K562 (cell line): ENCODE results near the gene CLDN15. TPM values are rescaled to one million over a fixed set of nuclear protein-coding genes. Genes with fewer than 3 reads are reported as not detected.
A peak's percentile ranks its signal among the peaks of the same experiment; 100 is the strongest.

Experiments used
- ATF2 ChIP-seq: sonication (generic); formaldehyde crosslinking; IDR thresholded peaks from 2 replicates; pipeline ENCODE4 v1.8.1; 2022; ENCODE audit warnings: missing genetic modification reagents
- BACH1 ChIP-seq: fragments of 200-800 bp; sonication (Bioruptor generic); IDR thresholded peaks from 2 replicates; pipeline ENCODE4 v1.6.1; 2016; ENCODE audit warnings: missing genetic modification characterization, missing compliant biosample characterization
- CBX1 ChIP-seq: sonication (generic); IDR thresholded peaks from 2 replicates; pipeline ENCODE4 v1.6.1; 2016; ENCODE audit warnings: antibody characterized with exemption, low read depth, mild to moderate bottlenecking
- HMGXB4 ChIP-seq: sonication (generic); formaldehyde crosslinking; IDR thresholded peaks from 2 replicates; pipeline ENCODE4 v1.8.1; 2023; ENCODE audit warnings: mild to moderate bottlenecking, missing genetic modification reagents
- IRF2 ChIP-seq: sonication (generic); formaldehyde crosslinking; IDR thresholded peaks from 2 replicates; pipeline ENCODE4 v1.8.1; 2022; ENCODE audit warnings: mild to moderate bottlenecking, missing genetic modification reagents
- MBD1 ChIP-seq: fragments of 250-450 bp; sonication (Bioruptor Pico); IDR thresholded peaks from 2 replicates; pipeline ENCODE4 v1.8.0; 2022; ENCODE audit warnings: inconsistent platforms
- NCOA6 ChIP-seq: fragments of 450-650 bp; IDR thresholded peaks from 2 replicates; pipeline ENCODE4 v1.6.1; 2017; ENCODE audit warnings: mild to moderate bottlenecking
- NEUROD1 ChIP-seq: fragments of 150-350 bp; IDR thresholded peaks from 2 replicates; pipeline ENCODE4 v1.6.1; 2014; ENCODE audit warnings: borderline replicate concordance, low read length, low read depth; ENCODE audit not compliant: partially characterized antibody
- NR2C2 ChIP-seq, 2 experiments: fragments of 200-800 bp in 1 of 2; sonication (Bioruptor generic) in 1 of 2; sonication (generic) in 1 of 2; formaldehyde crosslinking in 1 of 2; IDR thresholded peaks; 2 replicates each; pipeline versions ENCODE4 v1.6.1 to v1.8.0; 2016 to 2022; ENCODE audit warnings: mild to moderate bottlenecking in 1 of 2, missing compliant biosample characterization in 1 of 2, missing genetic modification characterization in 1 of 2, missing genetic modification reagents in 1 of 2
- NR2F6 ChIP-seq: fragments of 450-650 bp; formaldehyde crosslinking; IDR thresholded peaks from 2 replicates; pipeline ENCODE4 v1.4.0; 2020; ENCODE audit warnings: mild to moderate bottlenecking
- SETDB1 ChIP-seq: IDR thresholded peaks from one replicate; pipeline ENCODE4 v1.6.1; 2012; ENCODE audit warnings: low read length, control low read depth, inconsistent platforms
- SFPQ ChIP-seq: fragments of 200-400 bp; formaldehyde crosslinking; IDR thresholded peaks from 2 replicates; pipeline ENCODE4 v1.6.1; 2017; ENCODE audit warnings: mild to moderate bottlenecking, low read depth, low read length, moderate library complexity
- ZNF121 ChIP-seq: sonication (generic); formaldehyde crosslinking; conservative IDR thresholded peaks from 2 replicates; pipeline ENCODE4 v1.8.0; 2022; ENCODE audit warnings: missing genetic modification reagents
- ZNF609 ChIP-seq: sonication (generic); formaldehyde crosslinking; IDR thresholded peaks from 2 replicates; pipeline ENCODE4 v1.8.1; 2023; ENCODE audit warnings: missing genetic modification reagents, mild to moderate bottlenecking, borderline replicate concordance
- polyA plus RNA-seq, 8 experiments: library from polyadenylated mRNA; depleted of rRNA in 4 of 8; stranded (reverse) in 5 of 8; unstranded in 3 of 8; fragments of >200 nt; fragmentation: Nextera tagmentation in 2 of 8; fragmentation: Illumina TruSeq in 1 of 8; extraction: Ambion mirVana in 2 of 8; extraction: Trizol in 1 of 8; gene quantifications; 2 replicates each; pipeline versions ENCODE4 v1.2.1 to v1.2.3, GENCODE V29; 2011 to 2014; ENCODE audit warnings: inconsistent platforms in 1 of 8, missing spikeins in 1 of 8
- total RNA-seq, 7 experiments: library from RNA; depleted of rRNA in 6 of 7; stranded (reverse); fragments of >200 nt in 6 of 7; fragmentation: Illumina TruSeq in 2 of 7; extraction: Trizol in 2 of 7; gene quantifications; 2 replicates each; pipeline versions ENCODE4 v1.2.1 to v1.2.3, GENCODE V29; 2011 to 2021; ENCODE audit warnings: low replicate concordance in 1 of 7

CLDN15 gene
- total and polyA plus RNA-seq, 9 of the 15 experiments (the other 6 are each of a cell fraction or from before 2014, with no cell fraction given), result 0.32 to 14.5 (median 7.4) TPM

GRCh38 chr7:101244375-101245146 is 7.0 kb upstream of the CLDN15 start, which contains the start of gene FIS1 (continued):
- no peak for TF ChIP-seq ZNF609
- TF ChIP-seq HMGXB4 (CRISPR knock-in tag), result 0 out of 2 replicates have a peak, but pooled peaks have one; percentile 18
- TF ChIP-seq BACH1 (tag), result no peak
- no peak for TF ChIP-seq MBD1 (CRISPR knock-in tag)
- no peak for TF ChIP-seq CBX1
- TF ChIP-seq ZNF121 (CRISPR knock-in tag), result no peak
- no peak for TF ChIP-seq NEUROD1
- TF ChIP-seq ATF2 (CRISPR knock-in tag), result no peak
- TF ChIP-seq NR2F6 (CRISPR knock-in tag), result no peak
- peak; percentile 73 for TF ChIP-seq NR2C2 (CRISPR knock-in tag; IDR thresholded peaks at IDR 0.05)
- TF ChIP-seq NR2C2 (tag; IDR thresholded peaks at IDR 0.05), result peak; percentile 97
- peak; percentile 37 for TF ChIP-seq SETDB1
- TF ChIP-seq SFPQ, result no peak
- no peak for TF ChIP-seq IRF2 (CRISPR knock-in tag)
- TF ChIP-seq NCOA6, result no peak
